Peyer's patch (tissue), 4 donors: ENCODE results near the gene VSTM5.

Experiments used
- CTCF ChIP-seq, 6 experiments: fragments of 450-650 bp in 4 of 6; fragments of 200-600 bp in 2 of 6; sonication (generic) in 1 of 6; IDR thresholded peaks; one replicate each; pipeline ENCODE4 v1.5.1; 2017 to 2019; ENCODE audit warnings: antibody characterized with exemption in 6 of 6, mild to moderate bottlenecking in 3 of 6, moderate library complexity in 1 of 6
- POLR2A ChIP-seq, 2 donors: fragments of 450-650 bp; IDR thresholded peaks; one replicate each; pipeline ENCODE4 v1.5.1; 2017; ENCODE audit warnings: antibody characterized with exemption in 2 of 2, mild to moderate bottlenecking in 2 of 2, moderate library complexity in 2 of 2

- TF ChIP-seq CTCF (IDR thresholded peaks at IDR 0.05) (no peak), POLR2A (IDR thresholded peaks at IDR 0.05) (no peak)
Observed at GRCh38 chr11:93850594-93851018, at the start of gene VSTM5.
